MM.1S (cell line): ENCODE measurements around the gene PRADC1.

ENCODE experiments used
- DNase-seq: peaks from one replicate; pipeline ENCODE4 v3.0.0-alpha.2; 2015
- H2AFZ ChIP-seq: fragments of 300-600 bp; sonication (generic); 2 replicates; pipeline ENCODE4 v1.6.0; 2016; ENCODE audit warnings: antibody characterized with exemption, low read length
- H3F3A ChIP-seq: fragments of 300-600 bp; sonication (generic); 2 replicates; pipeline ENCODE4 v1.6.1; 2016; ENCODE audit warnings: mild to moderate bottlenecking, antibody characterized with exemption, low read length, moderate library complexity, mixed read lengths; ENCODE audit not compliant: insufficient read depth
- H3K27ac ChIP-seq: fragments of 300-600 bp; sonication (generic); 2 replicates; pipeline ENCODE4 v1.5.1; 2016; ENCODE audit warnings: mild to moderate bottlenecking, low read length
- H3K27me3 ChIP-seq: fragments of 300-600 bp; sonication (generic); replicated peaks from 2 replicates; pipeline ENCODE4 v1.6.0; 2016; ENCODE audit warnings: low read length; ENCODE audit not compliant: insufficient read depth
- H3K36me3 ChIP-seq: fragments of 300-600 bp; sonication (generic); replicated peaks from 2 replicates; pipeline ENCODE4 v1.6.1; 2016; ENCODE audit warnings: mild to moderate bottlenecking, low read length, mixed read lengths; ENCODE audit not compliant: insufficient read depth
- H3K4me1 ChIP-seq: fragments of 300-600 bp; sonication (generic); 2 replicates; pipeline ENCODE4 v1.6.1; 2016; ENCODE audit warnings: low read length, mixed read lengths
- H3K4me2 ChIP-seq: fragments of 300-600 bp; sonication (generic); 2 replicates; pipeline ENCODE4 v1.6.0; 2016; ENCODE audit warnings: low read depth, low read length
- H3K4me3 ChIP-seq: fragments of 300-600 bp; sonication (generic); 2 replicates; pipeline ENCODE4 v1.5.1; 2016; ENCODE audit warnings: low read length, mixed read lengths
- H3K79me2 ChIP-seq: fragments of 300-600 bp; sonication (generic); 2 replicates; pipeline ENCODE4 v1.6.1; 2016; ENCODE audit warnings: mixed run types, low read length, mixed read lengths
- H3K9ac ChIP-seq: fragments of 300-600 bp; sonication (generic); 2 replicates; pipeline ENCODE4 v1.6.1; 2016; ENCODE audit warnings: low read length, mixed read lengths
- H3K9me2 ChIP-seq: fragments of 300-600 bp; sonication (generic); replicated peaks from 2 replicates; pipeline ENCODE4 v1.6.1; 2016; ENCODE audit warnings: mild to moderate bottlenecking, low read length, mixed read lengths; ENCODE audit not compliant: insufficient read depth
- H3K9me3 ChIP-seq: fragments of 300-600 bp; sonication (generic); replicated peaks from 2 replicates; pipeline ENCODE4 v1.6.1; 2016; ENCODE audit warnings: mild to moderate bottlenecking, low read length, mixed read lengths; ENCODE audit not compliant: insufficient read depth
- H4K20me1 ChIP-seq: fragments of 300-600 bp; sonication (generic); 2 replicates; pipeline ENCODE4 v1.6.1; 2016; ENCODE audit warnings: mild to moderate bottlenecking, low read length, moderate library complexity, mixed read lengths; ENCODE audit not compliant: insufficient read depth
- EZH2 ChIP-seq: fragments of 300-600 bp; sonication (generic); optimal IDR thresholded peaks from 2 replicates; pipeline ENCODE3; 2017; ENCODE audit warnings: low read depth, mild to moderate bottlenecking, antibody characterized with exemption, low read length, mixed read lengths
- EZH2phosphoT487 ChIP-seq: fragments of 300-600 bp; sonication (generic); IDR thresholded peaks from 2 replicates; pipeline ENCODE4 v1.6.1; 2018; ENCODE audit warnings: antibody characterized with exemption, low read length
- TF ChIP-seq, protein P1 (sequence below): fragments of 300-600 bp; sonication (generic); IDR thresholded peaks from 2 replicates; pipeline ENCODE4 v1.5.1; 2016; ENCODE audit warnings: antibody characterized with exemption, low read length, mixed read lengths

The PRADC1 gene

DNA sequence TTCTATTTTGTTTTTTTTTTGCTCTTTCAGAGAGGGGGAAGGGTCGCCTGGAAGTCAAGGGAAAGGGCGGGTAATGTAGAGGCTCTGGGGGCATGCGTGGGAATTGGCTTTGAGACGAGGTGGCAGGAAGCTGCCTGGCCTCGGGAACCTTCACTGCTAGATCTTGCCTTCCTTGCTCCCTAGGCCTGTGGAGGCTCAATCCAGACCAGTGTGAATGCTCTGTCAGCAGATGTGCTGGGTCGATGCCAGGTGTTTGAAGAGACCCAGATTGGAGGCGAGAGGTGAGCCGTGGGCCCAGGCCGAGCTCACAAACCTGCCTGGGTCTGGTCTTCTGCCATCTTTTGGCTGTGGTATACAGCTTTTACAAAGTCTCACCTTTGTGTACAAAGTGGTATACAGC, 16.6 kb upstream of the PRADC1 start:
- Histone ChIP-seq H3K27ac (no peak overlapping the region), H4K20me1 (no peaks in the 10 kb centered on the region), H3K4me2 (no peak overlapping the region), H3K79me2 (peaks cover 20% of the 10 kb centered on the region), H3K9me3 (no peaks in the 10 kb centered on the region), H3K4me1 (no peaks in the 10 kb centered on the region), H3K27me3 (no peaks in the 10 kb centered on the region), H3K36me3 (peaks cover 24% of the 10 kb centered on the region), H3K4me3 (no peak overlapping the region), H3K9ac (no peak overlapping the region), H3F3A (no peaks in the 10 kb centered on the region), H3K9me2 (no peaks in the 10 kb centered on the region), H2AFZ (no peak overlapping the region)
- no peak for DNase-seq
- no peak for TF ChIP-seq EZH2phosphoT487
- no peak for TF ChIP-seq EZH2
- TF ChIP-seq, protein P1, sequence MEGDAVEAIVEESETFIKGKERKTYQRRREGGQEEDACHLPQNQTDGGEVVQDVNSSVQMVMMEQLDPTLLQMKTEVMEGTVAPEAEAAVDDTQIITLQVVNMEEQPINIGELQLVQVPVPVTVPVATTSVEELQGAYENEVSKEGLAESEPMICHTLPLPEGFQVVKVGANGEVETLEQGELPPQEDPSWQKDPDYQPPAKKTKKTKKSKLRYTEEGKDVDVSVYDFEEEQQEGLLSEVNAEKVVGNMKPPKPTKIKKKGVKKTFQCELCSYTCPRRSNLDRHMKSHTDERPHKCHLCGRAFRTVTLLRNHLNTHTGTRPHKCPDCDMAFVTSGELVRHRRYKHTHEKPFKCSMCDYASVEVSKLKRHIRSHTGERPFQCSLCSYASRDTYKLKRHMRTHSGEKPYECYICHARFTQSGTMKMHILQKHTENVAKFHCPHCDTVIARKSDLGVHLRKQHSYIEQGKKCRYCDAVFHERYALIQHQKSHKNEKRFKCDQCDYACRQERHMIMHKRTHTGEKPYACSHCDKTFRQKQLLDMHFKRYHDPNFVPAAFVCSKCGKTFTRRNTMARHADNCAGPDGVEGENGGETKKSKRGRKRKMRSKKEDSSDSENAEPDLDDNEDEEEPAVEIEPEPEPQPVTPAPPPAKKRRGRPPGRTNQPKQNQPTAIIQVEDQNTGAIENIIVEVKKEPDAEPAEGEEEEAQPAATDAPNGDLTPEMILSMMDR = no peak

DNA sequence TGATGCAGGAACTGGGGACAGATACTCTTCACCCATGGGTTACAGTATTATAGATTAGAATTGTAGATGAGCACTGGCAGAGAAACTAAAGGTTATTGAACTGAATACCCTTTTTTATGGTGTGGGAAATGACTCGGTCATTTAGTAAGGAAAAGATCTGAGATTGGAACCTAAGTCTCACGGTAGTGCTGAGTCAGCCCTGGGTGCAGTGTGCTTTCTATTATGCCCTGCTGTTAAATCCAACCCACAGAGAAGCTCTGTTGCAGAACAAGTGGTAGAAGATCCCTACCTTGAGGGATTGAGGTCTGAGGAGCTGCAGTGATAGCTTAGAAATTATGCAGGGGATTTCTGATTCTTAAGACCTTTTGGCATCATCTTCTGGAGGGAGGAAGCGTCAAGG, 13.8 kb upstream of the PRADC1 start:
- TF ChIP-seq, protein P1 = no peak
- TF ChIP-seq EZH2phosphoT487 (no peak), EZH2 (no peak)
- H3K9ac ChIP-seq = no peak overlapping the region
- H3K4me3 ChIP-seq = no peak overlapping the region
- no peak overlapping the region for H2AFZ ChIP-seq
- H4K20me1 ChIP-seq = 0 out of 2 replicates have a peak, but pooled peaks cover 4% of the 10 kb centered on the region
- no peak for DNase-seq
- no peaks in the 10 kb centered on the region for H3K4me1 ChIP-seq
- H3K4me2 ChIP-seq = no peak overlapping the region
- no peaks in the 10 kb centered on the region for H3K9me2 ChIP-seq
- H3K36me3 ChIP-seq = peaks cover 29% of the 10 kb centered on the region
- H3K27ac ChIP-seq = no peak overlapping the region
- peaks cover 43% of the 10 kb centered on the region for H3K79me2 ChIP-seq
- no peaks in the 10 kb centered on the region for H3K27me3 ChIP-seq
- no peaks in the 10 kb centered on the region for H3K9me3 ChIP-seq
- no peaks in the 10 kb centered on the region; the same call in 1 of the 2 replicates for H3F3A ChIP-seq

DNA sequence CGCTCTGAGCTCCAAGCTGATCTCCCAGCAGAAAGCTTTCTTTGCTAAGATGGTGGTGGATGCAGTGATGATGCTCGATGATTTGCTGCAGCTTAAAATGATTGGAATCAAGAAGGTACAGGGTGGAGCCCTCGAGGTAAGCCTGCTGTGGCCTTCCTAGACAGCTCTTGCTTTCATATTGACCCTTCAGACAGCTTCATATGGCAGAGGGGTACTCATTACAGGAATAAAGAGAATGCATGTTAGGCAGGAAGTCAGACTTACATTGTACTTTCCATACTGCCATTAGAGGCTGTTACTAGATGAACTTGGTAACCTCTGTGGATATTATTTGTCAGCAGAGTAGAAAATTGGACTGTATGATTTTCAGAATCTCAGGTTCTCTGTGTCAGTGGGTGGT, 11.5 kb upstream of the PRADC1 start:
- Histone ChIP-seq H3K4me2 (no peak overlapping the region), H3F3A (no peaks in the 10 kb centered on the region; the same call in 1 of the 2 replicates), H3K9me2 (no peaks in the 10 kb centered on the region), H3K79me2 (peaks cover 64% of the 10 kb centered on the region), H3K36me3 (peaks cover 35% of the 10 kb centered on the region), H3K4me3 (no peak overlapping the region), H2AFZ (no peak overlapping the region), H4K20me1 (0 out of 2 replicates have a peak, but pooled peaks cover 4% of the 10 kb centered on the region), H3K27me3 (no peaks in the 10 kb centered on the region), H3K4me1 (no peaks in the 10 kb centered on the region), H3K27ac (no peak overlapping the region), H3K9ac (no peak overlapping the region), H3K9me3 (no peaks in the 10 kb centered on the region)
- no peak for DNase-seq
- TF ChIP-seq, protein P1 = no peak
- TF ChIP-seq EZH2 (no peak), EZH2phosphoT487 (no peak)
